ENCODE results near the gene SMARCC2. TPM values are rescaled to one million over a fixed set of nuclear protein-coding genes. Genes with fewer than 3 reads are reported as not detected.

The SMARCC2 gene
- total and polyA plus RNA-seq, 9 of the 15 experiments (the other 6 are each of a cell fraction or from before 2014, with no cell fraction given), result 11.9 to 86.0 (median 36.6) TPM

GRCh38 chr12:56221757-56222530 lies 32.7 kb upstream of the SMARCC2 start, which contains the start of gene RNF41 (continued):
- TF ChIP-seq USF1 (CRISPR knock-in tag; IDR thresholded peaks at IDR 0.05) (peak; percentile 30; the same call in 1 of the 2 replicates), ZNF395 (CRISPR knock-in tag; IDR thresholded peaks at IDR 0.05) (no peak; the same call in 1 of the 2 replicates), TEAD2 (tag; IDR thresholded peaks at IDR 0.05) (no peak), POU5F1 (IDR thresholded peaks at IDR 0.05; ENCODE audit: borderline replicate concordance, low read depth, low read length, partially characterized antibody) (no peak)
- TF ChIP-seq, protein P1, sequence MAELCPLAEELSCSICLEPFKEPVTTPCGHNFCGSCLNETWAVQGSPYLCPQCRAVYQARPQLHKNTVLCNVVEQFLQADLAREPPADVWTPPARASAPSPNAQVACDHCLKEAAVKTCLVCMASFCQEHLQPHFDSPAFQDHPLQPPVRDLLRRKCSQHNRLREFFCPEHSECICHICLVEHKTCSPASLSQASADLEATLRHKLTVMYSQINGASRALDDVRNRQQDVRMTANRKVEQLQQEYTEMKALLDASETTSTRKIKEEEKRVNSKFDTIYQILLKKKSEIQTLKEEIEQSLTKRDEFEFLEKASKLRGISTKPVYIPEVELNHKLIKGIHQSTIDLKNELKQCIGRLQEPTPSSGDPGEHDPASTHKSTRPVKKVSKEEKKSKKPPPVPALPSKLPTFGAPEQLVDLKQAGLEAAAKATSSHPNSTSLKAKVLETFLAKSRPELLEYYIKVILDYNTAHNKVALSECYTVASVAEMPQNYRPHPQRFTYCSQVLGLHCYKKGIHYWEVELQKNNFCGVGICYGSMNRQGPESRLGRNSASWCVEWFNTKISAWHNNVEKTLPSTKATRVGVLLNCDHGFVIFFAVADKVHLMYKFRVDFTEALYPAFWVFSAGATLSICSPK (IDR thresholded peaks at IDR 0.05; ENCODE audit: borderline replicate concordance), result no peak
- TF ChIP-seq, protein P2, sequence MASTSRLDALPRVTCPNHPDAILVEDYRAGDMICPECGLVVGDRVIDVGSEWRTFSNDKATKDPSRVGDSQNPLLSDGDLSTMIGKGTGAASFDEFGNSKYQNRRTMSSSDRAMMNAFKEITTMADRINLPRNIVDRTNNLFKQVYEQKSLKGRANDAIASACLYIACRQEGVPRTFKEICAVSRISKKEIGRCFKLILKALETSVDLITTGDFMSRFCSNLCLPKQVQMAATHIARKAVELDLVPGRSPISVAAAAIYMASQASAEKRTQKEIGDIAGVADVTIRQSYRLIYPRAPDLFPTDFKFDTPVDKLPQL (IDR thresholded peaks at IDR 0.05; ENCODE audit: extremely low read depth, insufficient read length), result no peak

Measured in K562 (cell line).